Measurements from ENCODE around the gene TLN1.
A peak's percentile ranks its signal among the peaks of the same experiment; 100 is the strongest.

The TLN1 gene

GRCh38 chr9:35729101-35729500 is 2.9 kb downstream of the TLN1 start:
- DNase-seq, result no peak

DNA sequence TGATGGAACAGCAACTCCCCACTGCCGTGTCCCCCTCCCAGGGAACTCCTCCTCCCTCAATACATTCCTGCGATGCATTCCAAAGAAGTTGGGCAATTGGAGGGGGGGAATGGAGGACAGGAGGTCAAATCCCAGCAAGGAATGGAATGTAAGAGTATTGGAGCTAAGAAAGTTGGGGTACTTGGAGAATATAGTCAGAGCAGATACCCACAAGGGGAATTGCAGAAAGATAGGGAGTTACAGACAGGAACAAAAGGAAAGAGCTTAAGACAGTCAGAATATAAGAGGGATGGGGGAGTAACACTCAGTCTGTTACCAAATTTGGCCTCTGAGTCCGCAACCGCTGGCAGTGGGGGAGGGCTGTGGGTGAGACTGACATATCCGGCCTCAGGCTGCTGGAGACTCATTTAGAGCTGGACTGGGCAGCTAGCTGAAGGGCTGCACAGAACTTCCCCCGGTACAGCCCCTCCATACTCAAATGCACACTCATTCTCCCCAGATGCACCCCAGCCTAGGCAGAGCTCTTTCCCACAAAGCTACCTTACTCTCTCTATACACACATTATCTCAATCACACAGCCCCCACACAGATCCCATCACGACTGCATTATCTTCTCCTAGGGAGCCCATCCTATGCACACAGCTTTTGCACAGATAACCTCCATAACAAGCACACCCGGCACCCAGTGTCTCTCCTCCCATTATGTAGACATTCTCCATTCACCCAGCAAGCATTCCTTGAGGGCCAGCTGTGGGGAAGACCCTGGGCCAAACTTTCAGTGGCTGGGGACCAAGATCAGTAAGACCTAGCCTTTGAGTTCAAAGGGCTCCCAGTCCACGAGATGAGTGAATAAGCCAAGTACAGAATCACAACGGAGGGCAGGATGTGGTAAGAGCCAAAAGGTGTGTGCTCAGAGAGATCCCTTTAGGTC is 3.7 kb downstream of the TLN1 start:
- no peak for DNase-seq

DNA sequence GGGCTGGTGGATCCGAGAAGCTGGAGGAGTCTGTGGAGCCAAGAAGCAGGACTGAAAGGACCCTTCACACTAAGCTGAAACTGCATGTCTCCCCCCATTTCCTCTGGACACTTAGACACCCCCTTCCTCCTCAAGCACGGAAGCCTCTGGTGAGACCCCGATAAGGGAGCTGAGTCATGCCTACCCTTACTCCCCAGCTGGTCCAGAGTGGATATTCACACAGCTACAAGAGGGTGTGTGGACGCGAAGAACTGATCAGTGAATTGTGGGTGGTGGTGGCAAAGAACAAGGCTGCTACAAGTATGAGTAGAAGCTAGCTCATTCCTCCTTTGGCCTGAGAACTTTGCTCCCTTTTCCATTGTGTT is 4.3 kb downstream of the TLN1 start:
- DNase-seq, result no peak

- DNase-seq, result peak in 2 of 4 experiments; percentile 12 to 39
These were observed 5.1 kb downstream of the TLN1 start for GRCh38 chr9:35726931-35727330.

GRCh38 chr9:35725362-35725761 is 6.6 kb downstream of the TLN1 start:
- DNase-seq, result no peak

DNA sequence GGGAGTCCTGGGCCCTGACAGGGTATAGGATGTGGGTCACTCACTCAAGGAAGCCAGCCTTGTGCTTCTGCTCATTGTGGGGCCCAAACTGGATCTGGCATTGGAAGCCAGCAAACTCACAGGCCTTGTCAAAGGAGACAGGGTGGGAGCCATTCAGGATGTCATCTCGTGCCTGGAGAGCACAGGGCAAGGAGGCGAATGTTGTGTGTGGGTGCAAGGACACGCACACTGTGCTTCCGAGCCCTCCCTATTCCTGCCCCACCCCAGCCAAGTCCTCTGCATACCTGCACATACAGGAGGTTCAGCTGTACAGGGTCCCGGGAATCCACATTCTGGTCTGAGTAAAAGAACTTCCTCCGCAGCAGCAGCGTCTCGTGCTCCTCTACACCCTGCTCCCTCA is 8.1 kb downstream of the TLN1 start:
- DNase-seq, result no peak

DNA sequence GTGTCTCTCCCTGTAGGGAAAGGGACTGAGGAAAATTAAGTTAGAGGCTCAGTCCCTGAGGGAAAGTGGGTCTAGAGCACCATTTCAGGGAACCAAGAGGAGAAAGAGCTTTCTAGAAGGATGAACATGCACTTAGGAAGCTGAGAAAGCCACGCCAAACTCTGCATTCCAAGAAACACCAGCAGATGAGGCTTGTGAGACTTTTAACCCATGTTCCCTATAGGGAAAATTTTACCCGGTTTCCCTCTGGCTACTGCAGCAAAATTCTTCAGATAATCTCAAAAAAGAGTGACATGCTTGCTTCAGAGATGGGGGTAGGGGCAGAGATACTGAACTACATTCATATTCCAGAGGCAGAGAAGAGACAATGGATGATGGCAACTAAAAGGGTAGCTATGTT is 8.6 kb downstream of the TLN1 start:
- no peak for DNase-seq

- DNase-seq, result no peak
These were observed 12.4 kb downstream of the TLN1 start for GRCh38 chr9:35719546-35719945.

- no peak for DNase-seq
These were observed 13.1 kb downstream of the TLN1 start for GRCh38 chr9:35718721-35719511.

DNA sequence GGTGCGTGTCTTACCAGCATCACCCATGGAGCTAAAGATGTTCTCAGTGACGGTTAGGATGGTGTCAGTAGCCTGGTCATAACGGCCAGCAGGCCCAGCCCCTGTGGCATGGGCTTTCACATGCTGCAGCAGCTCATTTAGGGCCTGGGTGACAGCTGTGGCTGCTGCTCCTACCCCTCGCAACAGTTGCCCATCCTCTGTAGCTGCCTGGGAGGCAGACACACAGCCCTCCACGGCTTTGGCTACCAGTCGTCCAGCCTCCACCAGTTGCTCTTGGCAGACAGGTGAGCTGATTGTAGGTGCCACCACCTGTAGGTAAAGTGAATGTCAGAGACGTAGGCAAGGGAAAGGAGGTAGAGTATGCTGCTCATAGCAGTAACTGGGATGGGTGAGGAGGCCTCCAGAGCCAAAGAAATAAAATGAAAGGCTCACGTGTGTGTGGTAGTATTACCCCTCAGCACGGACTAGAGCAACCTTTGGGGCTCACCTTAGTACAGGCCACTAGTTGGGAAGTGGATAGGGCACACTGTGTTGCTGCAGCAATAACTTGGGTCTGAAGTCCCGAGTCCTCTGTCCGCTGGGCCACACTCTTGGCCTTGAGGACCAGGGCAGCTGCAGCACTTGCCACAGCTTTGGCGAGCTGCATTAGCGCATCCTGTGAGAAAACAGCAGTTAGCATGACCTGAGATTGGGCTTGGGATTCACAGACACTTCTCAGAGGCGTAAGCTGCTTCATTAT is 14.7 kb downstream of the TLN1 start:
- no peak for DNase-seq

DNA sequence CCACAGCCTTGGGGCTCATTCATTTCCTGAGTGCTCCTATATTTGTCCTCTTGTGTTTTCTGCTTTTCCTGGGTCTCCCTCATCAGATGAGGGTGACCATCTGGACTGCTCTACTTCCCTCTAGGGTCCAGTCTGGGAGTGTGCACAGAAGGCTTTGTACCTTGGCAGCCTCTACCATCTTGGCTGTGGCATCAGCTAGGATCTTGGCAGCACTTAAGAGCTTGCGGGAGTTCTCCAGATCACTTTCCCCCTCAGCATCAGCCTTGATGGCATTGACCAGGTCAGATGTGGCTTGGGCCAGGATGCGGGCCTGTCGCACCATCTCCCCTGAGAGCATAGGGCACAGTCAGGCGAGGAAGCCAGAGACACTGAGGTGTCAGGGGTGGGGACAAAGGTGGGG is 15.8 kb downstream of the TLN1 start:
- no peak for DNase-seq

DNA sequence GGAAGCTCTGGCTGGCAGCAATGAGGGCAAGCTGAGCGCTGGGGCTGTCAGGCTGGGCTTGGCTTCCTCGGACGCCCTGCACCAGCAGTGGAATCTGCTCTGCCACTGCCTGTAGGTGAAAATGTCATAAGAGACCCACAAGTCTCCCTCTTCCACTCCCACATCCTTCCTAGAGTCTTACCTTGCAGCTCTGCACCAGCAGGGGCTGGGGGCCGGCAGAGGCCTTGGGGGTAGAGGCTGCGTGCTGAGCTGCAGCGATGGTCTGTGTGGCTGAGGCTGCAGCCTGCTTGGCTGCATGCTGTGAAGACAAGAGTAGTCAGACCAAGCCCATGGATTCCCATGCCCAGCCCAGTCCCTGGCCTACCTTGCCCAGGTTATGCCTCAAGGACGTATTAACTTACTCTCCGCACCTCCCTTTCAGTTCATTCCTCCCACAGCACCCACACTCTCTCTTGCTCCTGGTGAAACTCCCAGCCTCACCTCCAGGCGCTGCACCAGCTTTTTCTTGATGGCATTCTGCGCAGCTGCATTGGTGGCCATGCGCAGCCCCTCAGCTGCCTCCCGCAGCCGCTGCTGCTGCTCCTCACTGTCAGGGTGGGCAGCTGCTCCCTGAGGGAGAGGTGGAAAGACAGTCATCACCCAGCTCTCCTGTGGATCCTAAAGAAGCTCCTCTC is 17.3 kb downstream of the TLN1 start:
- DNase-seq, result no peak

GRCh38 chr9:35714123-35714522 is 17.9 kb downstream of the TLN1 start:
- DNase-seq, result no peak

DNA sequence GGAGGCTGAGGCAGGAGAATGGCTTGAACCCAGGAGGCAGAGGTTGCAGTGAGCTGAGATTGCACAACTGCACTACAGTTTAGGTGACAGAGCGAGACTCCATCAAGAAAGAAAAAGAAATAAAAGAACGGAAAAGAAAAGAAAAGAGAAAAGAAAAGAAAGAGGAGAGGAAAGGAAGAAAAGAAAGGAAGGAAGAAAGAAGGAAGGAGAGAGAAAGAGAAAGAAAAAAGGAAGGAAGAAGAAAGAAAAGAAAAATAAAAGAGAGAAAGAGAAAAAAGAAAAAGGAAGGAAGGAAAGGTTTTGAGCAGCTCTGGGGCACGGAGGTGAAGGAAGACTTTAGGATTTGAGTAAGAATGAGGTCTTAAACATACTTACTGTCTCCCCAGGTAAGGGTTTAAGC is 18.4 kb downstream of the TLN1 start:
- DNase-seq, result no peak

DNA sequence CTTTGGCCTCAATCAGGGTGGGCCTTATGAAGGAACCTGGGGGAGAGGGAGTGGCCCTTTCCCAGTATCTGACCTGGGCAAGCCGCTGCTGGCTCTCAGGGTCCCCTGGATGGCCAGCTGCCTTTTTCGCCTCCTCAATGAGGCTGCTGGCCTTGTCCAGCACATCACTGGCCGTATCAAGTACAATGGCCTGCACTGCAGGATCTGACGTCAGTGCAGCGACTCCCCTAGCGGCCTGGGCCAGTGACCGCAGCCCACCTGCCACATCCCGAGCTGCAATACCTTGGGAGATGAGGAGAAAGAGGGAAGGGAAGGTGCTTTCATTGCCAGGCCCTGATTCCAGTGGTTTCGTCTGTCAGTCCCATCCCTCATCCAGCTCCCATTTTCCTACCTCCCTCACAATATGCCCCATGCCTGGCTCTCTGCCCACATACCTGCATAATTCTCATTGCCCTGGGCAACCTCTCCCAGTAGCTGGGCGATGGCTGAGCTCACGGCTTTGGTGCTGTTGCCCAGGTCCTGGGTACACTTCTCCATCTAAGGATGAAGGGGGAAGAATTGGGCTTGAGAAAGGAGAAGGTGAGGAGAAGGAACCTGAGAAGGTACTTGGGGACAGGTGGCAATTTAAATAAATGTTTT is 19.1 kb downstream of the TLN1 start:
- DNase-seq, result no peak

DNA sequence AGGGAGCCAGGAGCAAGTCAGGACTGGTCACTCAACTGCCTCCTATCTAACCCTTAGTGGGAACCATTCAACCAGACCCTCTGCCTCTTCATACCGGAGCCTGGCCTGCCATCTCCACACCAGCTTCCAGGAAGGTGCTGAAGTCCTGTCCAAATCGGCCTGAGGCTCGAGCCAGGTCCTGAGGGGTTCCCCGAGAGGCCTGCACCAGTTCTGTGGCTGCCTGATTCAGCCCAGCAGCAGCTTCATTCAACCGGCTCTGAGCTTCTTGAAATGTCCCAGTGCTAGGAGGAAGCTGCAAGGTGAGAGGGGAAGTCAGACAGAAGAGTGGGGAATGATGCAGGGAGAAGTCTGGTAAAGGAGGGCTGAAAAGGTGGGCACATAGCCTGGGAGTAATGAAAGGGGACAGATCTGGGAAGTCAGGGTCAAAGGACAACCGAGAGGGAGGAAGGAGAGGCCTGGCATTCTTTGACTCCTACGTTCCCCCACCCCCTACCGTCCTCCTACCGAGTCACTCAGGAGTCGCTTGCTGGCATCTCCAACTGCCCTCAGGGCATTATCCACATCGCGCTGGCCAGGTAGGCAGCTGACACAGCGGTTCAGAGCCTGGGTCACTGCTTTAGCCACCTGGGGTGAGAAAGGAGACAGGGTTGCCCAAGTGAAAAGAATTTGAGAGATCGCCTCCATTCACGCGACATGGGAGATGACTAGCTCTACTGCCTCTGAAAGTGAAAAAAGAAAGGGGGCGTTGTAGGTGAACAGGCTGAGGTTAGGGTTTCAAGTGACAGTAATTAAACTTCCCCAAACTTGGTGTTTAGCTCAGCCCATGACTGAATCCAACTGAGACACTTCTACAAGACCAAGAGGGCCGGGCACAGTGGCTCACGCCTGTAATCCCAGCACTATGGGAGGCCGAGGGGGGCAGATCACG is 20.2 kb downstream of the TLN1 start:
- no peak for DNase-seq

- no peak for DNase-seq
These were observed 21.0 kb downstream of the TLN1 start for GRCh38 chr9:35710818-35711500.

GRCh38 chr9:35708146-35708545 is 23.8 kb downstream of the TLN1 start:
- no peak for DNase-seq

- no peak for DNase-seq
These were observed 25.0 kb downstream of the TLN1 start for GRCh38 chr9:35706951-35707350.

GRCh38 chr9:35705836-35706430 is 26.1 kb downstream of the TLN1 start:
- no peak for DNase-seq

All from activated naive CD4-positive, alpha-beta T cell (primary cell).